GM12878 (cell line): Measurements from ENCODE around the gene EIF2B1. TPM values are rescaled to one million over a fixed set of nuclear protein-coding genes. Genes with fewer than 3 reads are reported as not detected.
"Not testable (repeated sequence)": the region's sequence is repeated elsewhere in the genome, so short reads cannot be mapped to it uniquely, and the experiment has no call there.

ENCODE experiments used
- ATAC-seq: fragments of 200-7000 bp; cut with Tn5 transposase; 3 replicates; pipeline ENCODE4 v1.9.1; 2020; ENCODE audit warnings: mild to moderate bottlenecking, moderate library complexity
- BruUV-seq: library from RNA; stranded (reverse); fragments of 400-500 nt; replicated peaks from 2 replicates; lab custom pipeline; 2021; lab: Mats Ljungman, UMichigan
- CTCF ChIA-PET: fragments of 300-600 bp; sonication (Branson Sonifier 250); formaldehyde crosslinking; extraction: SDS; loops from one replicate; lab custom pipeline; 2021; ENCODE audit warnings: inconsistent platforms; lab: Yijun Ruan, JAX
- POLR2A ChIA-PET: fragments of 350-600 bp; formaldehyde crosslinking; extraction: SDS; loops from one replicate; lab custom pipeline; 2021; ENCODE audit warnings: inconsistent platforms; lab: Charles Lee
- RAD21 ChIA-PET: fragments of 300-600 bp; sonication (Branson Sonifier 250); formaldehyde crosslinking; loops from one replicate; lab custom pipeline; 2023; ENCODE audit warnings: antibody characterized with exemption; ENCODE audit not compliant: unreplicated experiment; lab: Charles Lee
- SMC1A ChIA-PET: fragments of 300-600 bp; sonication (Branson Sonifier 250); formaldehyde crosslinking; loops from one replicate; lab custom pipeline; 2023; ENCODE audit not compliant: unreplicated experiment, uncharacterized antibody; lab: Charles Lee
- DNase-seq: peaks from one replicate; pipeline ENCODE4 v3.0.0-alpha.2; 2011; ENCODE audit warnings: low read depth, low spot score
- FAIRE-seq: peaks from 3 replicates; lab custom pipeline; 2011; peaks lifted over from hg19 to GRCh38; lab: Jason Lieb, UNC
- H2AFZ ChIP-seq: 2 replicates; pipeline ENCODE4 v1.6.0; 2011; ENCODE audit warnings: low read depth, low read length, control low read depth; ENCODE audit not compliant: control insufficient read depth
- H3K27ac ChIP-seq: 2 replicates; pipeline ENCODE4 v1.5.1; 2011; ENCODE audit warnings: control low read depth; ENCODE audit not compliant: control insufficient read depth, insufficient read depth
- H3K27me3 ChIP-seq, 2 experiments: replicated peaks in 1 of 2; 2 replicates each; pipeline versions ENCODE4 v1.6.0 to v1.6.1; 2011; ENCODE audit warnings: low read length in 1 of 2; ENCODE audit not compliant: control insufficient read depth in 2 of 2, insufficient read depth in 2 of 2
- H3K36me3 ChIP-seq, 2 experiments: 2 replicates each; pipeline ENCODE4 v1.5.1; 2011; ENCODE audit warnings: low read length in 1 of 2; ENCODE audit not compliant: control insufficient read depth in 2 of 2, insufficient read depth in 2 of 2
- H3K4me1 ChIP-seq: 2 replicates; pipeline ENCODE4 v1.6.1; 2011; ENCODE audit warnings: mild to moderate bottlenecking, low read length, moderate library complexity, mixed read lengths; ENCODE audit not compliant: control insufficient read depth, insufficient read depth
- H3K4me2 ChIP-seq: 2 replicates; pipeline ENCODE4 v1.6.0; 2011; ENCODE audit warnings: control low read depth; ENCODE audit not compliant: control insufficient read depth, insufficient read depth
- H3K4me3 ChIP-seq: fragments of 200-600 bp; sonication (generic); 2 replicates; pipeline ENCODE4 v1.5.1; 2016
- H3K79me2 ChIP-seq: 2 replicates; pipeline ENCODE4 v1.6.0; 2011; ENCODE audit warnings: low read length; ENCODE audit not compliant: control insufficient read depth, insufficient read depth
- H3K9ac ChIP-seq: 2 replicates; pipeline ENCODE4 v1.8.0; 2011; ENCODE audit warnings: low read length, control low read depth, mixed read lengths; ENCODE audit not compliant: control insufficient read depth, insufficient read depth
- H3K9me3 ChIP-seq: replicated peaks from 3 replicates; pipeline ENCODE4 v1.5.1; 2011; ENCODE audit warnings: mild to moderate bottlenecking, low read length; ENCODE audit not compliant: control insufficient read depth, insufficient read depth
- H4K20me1 ChIP-seq: 2 replicates; pipeline ENCODE4 v1.6.0; 2011; ENCODE audit not compliant: control insufficient read depth, insufficient read depth
- BMI1 ChIP-seq: fragments of 450-650 bp; IDR thresholded peaks from 2 replicates; pipeline ENCODE4 v1.6.1; 2016; ENCODE audit warnings: mild to moderate bottlenecking, moderate library complexity, borderline replicate concordance
- CBX5 ChIP-seq: sonication (generic); IDR thresholded peaks from 2 replicates; pipeline ENCODE4 v1.6.1; 2016; ENCODE audit warnings: low read depth, moderate library complexity, mild to moderate bottlenecking, inconsistent platforms
- EGR1 ChIP-seq, 2 experiments: IDR thresholded peaks; 1 replicate in 1 of 2; 2 replicates in 1 of 2; pipeline ENCODE4 v1.6.1; 2011 to 2012; ENCODE audit warnings: low read depth in 2 of 2, low read length in 2 of 2, borderline replicate concordance in 1 of 2, mild to moderate bottlenecking in 1 of 2, moderate library complexity in 1 of 2
- HDAC6 ChIP-seq: fragments of 200-600 bp; sonication (generic); IDR thresholded peaks from one replicate; pipeline ENCODE4 v1.8.0; 2017; ENCODE audit warnings: antibody characterized with exemption; ENCODE audit not compliant: unreplicated experiment
- PAX8 ChIP-seq: fragments of 450-650 bp; IDR thresholded peaks from 2 replicates; pipeline ENCODE4 v1.6.1; 2017; ENCODE audit warnings: mild to moderate bottlenecking, moderate library complexity
- POLR2AphosphoS5 ChIP-seq: IDR thresholded peaks from 2 replicates; pipeline ENCODE4 v1.6.1; 2011; ENCODE audit warnings: mild to moderate bottlenecking, low read length, inconsistent platforms
- RAD51 ChIP-seq: fragments of 450-650 bp; IDR thresholded peaks from 2 replicates; pipeline ENCODE4 v1.6.1; 2016; ENCODE audit warnings: moderate library complexity, mild to moderate bottlenecking, inconsistent platforms
- SIN3A ChIP-seq: IDR thresholded peaks from 2 replicates; pipeline ENCODE4 v1.6.1; 2012; ENCODE audit warnings: low read depth, low read length, improper control_type of control experiment
- SMARCA5 ChIP-seq: fragments of 450-650 bp; IDR thresholded peaks from 2 replicates; pipeline ENCODE4 v1.6.1; 2017; ENCODE audit warnings: mild to moderate bottlenecking
- YY1 ChIP-seq: IDR thresholded peaks from 2 replicates; pipeline ENCODE4 v1.6.1; 2011; ENCODE audit warnings: low read depth, mild to moderate bottlenecking, low read length
- ZNF384 ChIP-seq: IDR thresholded peaks from 2 replicates; pipeline ENCODE4 v1.6.1; 2012; ENCODE audit warnings: low read depth, mild to moderate bottlenecking, low read length, improper control_type of control experiment, borderline replicate concordance
- WGBS: methylation state at CpG from one replicate; pipeline ENCODE4 v1.1.6; 2016; ENCODE audit warnings: low lambda C conversion rate; ENCODE audit not compliant: insufficient replicate concordance, insufficient coverage; ENCODE audit errors: missing lambda C conversion rate; 5-methylcytosine and 5-hydroxymethylcytosine counted together
- in situ Hi-C: fragments of 300-500 bp; cut with MboI; formaldehyde crosslinking; loops from 9 replicates; pipeline ENCODE4 v1.14.3; 2018; ENCODE audit warnings: mixed read lengths
- intact Hi-C: fragments of 100-400 bp; cut with micrococcal nuclease; formaldehyde crosslinking; loops from one replicate; pipeline ENCODE4 v1.14.2; 2022; ENCODE audit not compliant: unreplicated experiment
- polyA plus RNA-seq, 11 experiments: library from polyadenylated mRNA; depleted of rRNA in 4 of 11; unstranded in 6 of 11; stranded (reverse) in 5 of 11; fragments of >200 nt; fragmentation: Nextera tagmentation in 4 of 11; fragmentation: Illumina TruSeq in 1 of 11; extraction: Ambion mirVana in 4 of 11; extraction: Trizol in 1 of 11; gene quantifications; 1 replicate in 1 of 11; 2 replicates in 10 of 11; pipeline versions ENCODE4 v1.2.1 to v1.2.3, GENCODE V29; 2011 to 2016; ENCODE audit warnings: inconsistent platforms in 2 of 11, missing spikeins in 2 of 11, low read depth in 1 of 11
- total RNA-seq, 4 experiments: library from RNA; depleted of rRNA in 3 of 4; stranded (reverse); fragments of >200 nt in 3 of 4; fragmentation: Illumina TruSeq in 1 of 4; extraction: Trizol in 1 of 4; gene quantifications; 2 replicates each; pipeline versions ENCODE4 v1.2.1 to v1.2.3, GENCODE V29; 2013 to 2021
- TF ChIP-seq, protein P1 (sequence below): fragments of 450-650 bp; IDR thresholded peaks from 2 replicates; pipeline ENCODE4 v1.6.1; 2016; ENCODE audit warnings: mild to moderate bottlenecking, moderate library complexity, borderline replicate concordance
- TF ChIP-seq, protein P2 (sequence below): fragments of 450-650 bp; IDR thresholded peaks from 2 replicates; pipeline ENCODE4 v1.6.1; 2016; ENCODE audit warnings: mild to moderate bottlenecking

Gene EIF2B1
- total and polyA plus RNA-seq, 10 of the 15 experiments (the other 5 are each of a cell fraction or from before 2014, with no cell fraction given): 17.6 to 131 (median 49.1) TPM

DNA sequence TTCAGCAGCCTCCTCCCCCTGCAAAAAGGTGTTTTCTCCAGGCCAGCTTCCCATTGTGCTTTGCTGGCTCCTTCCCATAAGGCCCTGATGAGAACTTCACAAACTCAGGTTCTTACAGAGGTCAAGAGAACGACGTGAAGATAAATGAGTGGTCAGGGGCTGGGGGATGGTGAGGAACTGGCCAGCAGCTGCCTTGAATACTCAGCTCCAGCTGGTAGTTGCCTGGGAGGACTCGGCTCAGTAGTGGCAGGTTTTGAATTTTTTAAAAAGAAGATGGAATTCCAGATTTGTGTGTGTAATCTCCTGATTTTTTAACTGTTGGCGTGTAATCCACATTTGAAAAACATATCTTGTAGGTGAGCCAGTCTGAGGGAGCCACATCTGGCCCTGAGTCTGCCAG lies 25.7 kb downstream of the EIF2B1 start:
- peaks cover 26% of the 10 kb centered on the region for H3K79me2 ChIP-seq
- H3K27ac ChIP-seq: no peak overlapping the region
- CTCF ChIA-PET: interaction anchor here (1.3 kb wide), 1 partner anchor 11 kb away, joined by 4 read pairs; no protein-coding TSS in a partner anchor
- peaks cover 20 to 50% of the 10 kb centered on the region in 2 experiments for H3K36me3 ChIP-seq
- H3K4me3 ChIP-seq: no peak overlapping the region
- TF ChIP-seq EGR1 (IDR thresholded peaks at IDR 0.05; ENCODE audit: borderline replicate concordance in 1 of 2, low read depth in 2 of 2, low read length in 2 of 2) (no peak), ZNF384 (no peak), POLR2AphosphoS5 (no peak), SIN3A (no peak), SMARCA5 (no peak), PAX8 (no peak), CBX5 (no peak), HDAC6 (no peak), BMI1 (no peak), YY1 (no peak), RAD51 (no peak)
- TF ChIP-seq, protein P1, sequence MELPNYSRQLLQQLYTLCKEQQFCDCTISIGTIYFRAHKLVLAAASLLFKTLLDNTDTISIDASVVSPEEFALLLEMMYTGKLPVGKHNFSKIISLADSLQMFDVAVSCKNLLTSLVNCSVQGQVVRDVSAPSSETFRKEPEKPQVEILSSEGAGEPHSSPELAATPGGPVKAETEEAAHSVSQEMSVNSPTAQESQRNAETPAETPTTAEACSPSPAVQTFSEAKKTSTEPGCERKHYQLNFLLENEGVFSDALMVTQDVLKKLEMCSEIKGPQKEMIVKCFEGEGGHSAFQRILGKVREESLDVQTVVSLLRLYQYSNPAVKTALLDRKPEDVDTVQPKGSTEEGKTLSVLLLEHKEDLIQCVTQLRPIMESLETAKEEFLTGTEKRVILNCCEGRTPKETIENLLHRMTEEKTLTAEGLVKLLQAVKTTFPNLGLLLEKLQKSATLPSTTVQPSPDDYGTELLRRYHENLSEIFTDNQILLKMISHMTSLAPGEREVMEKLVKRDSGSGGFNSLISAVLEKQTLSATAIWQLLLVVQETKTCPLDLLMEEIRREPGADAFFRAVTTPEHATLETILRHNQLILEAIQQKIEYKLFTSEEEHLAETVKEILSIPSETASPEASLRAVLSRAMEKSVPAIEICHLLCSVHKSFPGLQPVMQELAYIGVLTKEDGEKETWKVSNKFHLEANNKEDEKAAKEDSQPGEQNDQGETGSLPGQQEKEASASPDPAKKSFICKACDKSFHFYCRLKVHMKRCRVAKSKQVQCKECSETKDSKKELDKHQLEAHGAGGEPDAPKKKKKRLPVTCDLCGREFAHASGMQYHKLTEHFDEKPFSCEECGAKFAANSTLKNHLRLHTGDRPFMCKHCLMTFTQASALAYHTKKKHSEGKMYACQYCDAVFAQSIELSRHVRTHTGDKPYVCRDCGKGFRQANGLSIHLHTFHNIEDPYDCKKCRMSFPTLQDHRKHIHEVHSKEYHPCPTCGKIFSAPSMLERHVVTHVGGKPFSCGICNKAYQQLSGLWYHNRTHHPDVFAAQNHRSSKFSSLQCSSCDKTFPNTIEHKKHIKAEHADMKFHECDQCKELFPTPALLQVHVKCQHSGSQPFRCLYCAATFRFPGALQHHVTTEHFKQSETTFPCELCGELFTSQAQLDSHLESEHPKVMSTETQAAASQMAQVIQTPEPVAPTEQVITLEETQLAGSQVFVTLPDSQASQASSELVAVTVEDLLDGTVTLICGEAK: no peak
- TF ChIP-seq, protein P2, sequence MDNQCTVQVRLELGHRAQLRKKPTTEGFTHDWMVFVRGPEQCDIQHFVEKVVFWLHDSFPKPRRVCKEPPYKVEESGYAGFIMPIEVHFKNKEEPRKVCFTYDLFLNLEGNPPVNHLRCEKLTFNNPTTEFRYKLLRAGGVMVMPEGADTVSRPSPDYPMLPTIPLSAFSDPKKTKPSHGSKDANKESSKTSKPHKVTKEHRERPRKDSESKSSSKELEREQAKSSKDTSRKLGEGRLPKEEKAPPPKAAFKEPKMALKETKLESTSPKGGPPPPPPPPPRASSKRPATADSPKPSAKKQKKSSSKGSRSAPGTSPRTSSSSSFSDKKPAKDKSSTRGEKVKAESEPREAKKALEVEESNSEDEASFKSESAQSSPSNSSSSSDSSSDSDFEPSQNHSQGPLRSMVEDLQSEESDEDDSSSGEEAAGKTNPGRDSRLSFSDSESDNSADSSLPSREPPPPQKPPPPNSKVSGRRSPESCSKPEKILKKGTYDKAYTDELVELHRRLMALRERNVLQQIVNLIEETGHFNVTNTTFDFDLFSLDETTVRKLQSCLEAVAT: no peak
- TF ChIP-seq, all 136 proteins: peak for 0
- ATAC-seq (no peak), DNase-seq (no peak), FAIRE-seq (no peak)
- H3K9ac ChIP-seq: no peak overlapping the region
- POLR2A ChIA-PET: no interaction called here
- RAD21 ChIA-PET: no interaction called here
- H3K4me1 ChIP-seq: no peaks in the 10 kb centered on the region
- in situ Hi-C loops: no loop called here
- no TSS peak for BruUV-seq
- no peak overlapping the region for H3K4me2 ChIP-seq
- SMC1A ChIA-PET: no interaction called here
- no peak overlapping the region for H2AFZ ChIP-seq
- no peaks in the 10 kb centered on the region; the same call in 1 of the 2 replicates for H4K20me1 ChIP-seq
- intact Hi-C loops: no loop called here
- 91% methylated on average over 4 of the region's 4 CpGs for WGBS
- H3K27me3 ChIP-seq: no peaks in the 10 kb centered on the region
- H3K9me3 ChIP-seq: no peaks in the 10 kb centered on the region

DNA sequence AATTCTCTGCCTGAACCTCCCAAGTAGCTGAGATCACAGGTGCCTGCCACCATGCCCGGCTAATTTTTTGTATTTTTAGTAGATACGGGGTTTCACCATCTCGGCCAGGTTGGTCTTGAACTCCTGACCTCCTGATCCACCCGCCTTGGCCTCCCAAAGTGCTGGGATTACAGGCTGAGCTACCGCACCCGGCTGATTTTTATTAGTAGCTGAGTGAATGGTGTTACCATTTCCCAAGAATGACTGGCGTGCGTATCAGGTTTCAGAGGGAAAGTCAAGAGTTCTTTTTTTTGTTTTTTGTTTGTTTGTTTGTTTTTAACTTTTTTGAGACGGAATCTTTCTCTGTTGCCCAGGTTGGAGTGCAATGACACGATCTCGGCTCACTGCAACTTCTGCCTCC lies 30.0 kb downstream of the EIF2B1 start:
- WGBS: 74% methylated on average over 11 of the region's 11 CpGs
- Histone ChIP-seq H3K4me2 (peak overlapping the region; percentile 54), H3K4me3 (peak overlapping the region; percentile 6; the same call in 1 of the 2 replicates), H3K36me3 (peaks cover 8 to 26% of the 10 kb centered on the region in 2 experiments), H3K79me2 (peaks cover 46% of the 10 kb centered on the region)
- H3K27ac ChIP-seq, ATAC-seq, DNase-seq, in situ Hi-C loops, H3K9me3 ChIP-seq, H3K4me1 ChIP-seq, H4K20me1 ChIP-seq, intact Hi-C loops, FAIRE-seq, H3K9ac ChIP-seq, H2AFZ ChIP-seq, H3K27me3 ChIP-seq, BruUV-seq: not testable (repeated sequence)
- ChIA-PET RAD21 (interaction anchor here (0.6 kb wide), 1 partner anchor 206 kb away, joined by 3 read pairs; no protein-coding TSS in a partner anchor), POLR2A (interaction anchor here (0.7 kb wide), 1 partner anchor 155 kb away, joined by 3 read pairs; no protein-coding TSS in a partner anchor), SMC1A (interaction anchor here (1.2 kb wide), 1 partner anchor 144 kb away, joined by 4 read pairs; no protein-coding TSS in a partner anchor), CTCF (interaction anchor here (1.2 to 4.0 kb wide), 3 partner anchors 17 to 158 kb away, joined by 3 to 21 read pairs (median 4); partner anchors contain the start of gene DNAH10)
